GM13977 (cell line): ENCODE data around the gene KCNMB2.

Experiments used
- DNase-seq: peaks from one replicate; pipeline ENCODE4 v3.0.0; 2012; ENCODE audit warnings: low spot score
- CTCF ChIP-seq: IDR thresholded peaks from 2 replicates; pipeline ENCODE4 v1.5.1; 2012; ENCODE audit warnings: mild to moderate bottlenecking, control low read depth; ENCODE audit not compliant: insufficient read depth; ENCODE audit errors: extremely low read depth, missing control alignments
- in situ Hi-C: fragments of 300-500 bp; cut with MboI; formaldehyde crosslinking; loops from one replicate; pipeline ENCODE4 v1.12.0; 2022; ENCODE audit warnings: low sequenced_read_pairs, low pct_unique_long_range_greater_than_20kb, mixed read lengths, inconsistent platforms; ENCODE audit not compliant: unreplicated experiment

The KCNMB2 gene

GRCh38 chr3:178771511-178771910, 235.3 kb downstream of the KCNMB2 start:
- TF ChIP-seq CTCF: no peak
- no peak for DNase-seq
- in situ Hi-C loops: no loop called here

GRCh38 chr3:178772746-178773145, 236.5 kb downstream of the KCNMB2 start:
- in situ Hi-C loops: no loop called here
- TF ChIP-seq CTCF: no peak
- no peak for DNase-seq

- in situ Hi-C loops: no loop called here
- TF ChIP-seq CTCF: no peak
- no peak for DNase-seq
Observed at GRCh38 chr3:178773358-178773757, 237.1 kb downstream of the KCNMB2 start.

GRCh38 chr3:178777718-178778411, 241.6 kb downstream of the KCNMB2 start:
- DNase-seq: peak; percentile 27
- in situ Hi-C loops: no loop called here
- no peak for TF ChIP-seq CTCF

GRCh38 chr3:178778589-178778988, 242.4 kb downstream of the KCNMB2 start:
- no peak for TF ChIP-seq CTCF
- no peak for DNase-seq
- in situ Hi-C loops: no loop called here

GRCh38 chr3:178785961-178786360, 249.7 kb downstream of the KCNMB2 start:
- in situ Hi-C loops: no loop called here
- no peak for DNase-seq
- no peak for TF ChIP-seq CTCF
